HG02571 (cell line): ENCODE measurements around the gene GALNS.
A peak's percentile ranks its signal among the peaks of the same experiment; 100 is the strongest.

ENCODE experiments used
- ATAC-seq: cut with Tn5 transposase; IDR thresholded peaks from one replicate; pipeline ENCODE4 v1.9.1; 2021; ENCODE audit warnings: mild to moderate bottlenecking, moderate library complexity; ENCODE audit not compliant: unreplicated experiment

The GALNS gene

DNA sequence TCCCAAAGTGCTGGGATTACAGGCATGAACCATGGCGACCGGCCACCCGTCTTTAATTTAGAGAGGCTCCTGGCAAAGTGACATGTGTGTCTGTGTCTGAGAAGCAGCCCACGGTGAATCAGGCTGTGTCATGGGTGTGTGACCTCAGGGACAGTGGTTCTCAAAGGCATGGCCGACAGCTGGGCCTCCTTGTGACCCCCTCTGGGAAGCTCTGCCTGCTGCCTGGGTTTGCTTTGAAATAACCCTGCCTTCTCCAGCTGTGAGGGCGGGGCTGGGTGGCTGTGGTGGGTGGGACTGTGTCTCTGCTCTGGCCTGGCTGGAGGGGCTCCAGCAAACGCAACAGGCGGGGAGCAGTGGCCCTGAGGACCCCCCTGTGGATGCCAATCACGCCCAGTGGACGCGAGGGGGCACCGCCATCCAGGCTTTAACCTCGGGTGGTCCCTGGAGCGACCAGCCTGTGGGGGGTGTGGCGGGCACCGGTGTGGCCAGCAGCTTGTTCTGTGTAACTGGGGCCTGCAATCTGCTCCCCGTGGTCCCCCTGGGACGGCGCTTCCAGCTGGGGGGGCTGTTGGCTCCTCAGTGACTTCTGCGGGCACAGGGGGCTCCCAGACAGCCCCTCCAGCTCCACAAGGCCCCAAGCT is 36.2 kb downstream of the GALNS start:
- ATAC-seq, result no peak

- ATAC-seq, result no peak
Measured at GRCh38 chr16:88819126-88819525, 37.6 kb downstream of the GALNS start.

- ATAC-seq, result no peak
Measured at GRCh38 chr16:88818575-88818874, 38.2 kb downstream of the GALNS start.

- ATAC-seq, result no peak
Measured at GRCh38 chr16:88817785-88818574, 38.8 kb downstream of the GALNS start.

DNA sequence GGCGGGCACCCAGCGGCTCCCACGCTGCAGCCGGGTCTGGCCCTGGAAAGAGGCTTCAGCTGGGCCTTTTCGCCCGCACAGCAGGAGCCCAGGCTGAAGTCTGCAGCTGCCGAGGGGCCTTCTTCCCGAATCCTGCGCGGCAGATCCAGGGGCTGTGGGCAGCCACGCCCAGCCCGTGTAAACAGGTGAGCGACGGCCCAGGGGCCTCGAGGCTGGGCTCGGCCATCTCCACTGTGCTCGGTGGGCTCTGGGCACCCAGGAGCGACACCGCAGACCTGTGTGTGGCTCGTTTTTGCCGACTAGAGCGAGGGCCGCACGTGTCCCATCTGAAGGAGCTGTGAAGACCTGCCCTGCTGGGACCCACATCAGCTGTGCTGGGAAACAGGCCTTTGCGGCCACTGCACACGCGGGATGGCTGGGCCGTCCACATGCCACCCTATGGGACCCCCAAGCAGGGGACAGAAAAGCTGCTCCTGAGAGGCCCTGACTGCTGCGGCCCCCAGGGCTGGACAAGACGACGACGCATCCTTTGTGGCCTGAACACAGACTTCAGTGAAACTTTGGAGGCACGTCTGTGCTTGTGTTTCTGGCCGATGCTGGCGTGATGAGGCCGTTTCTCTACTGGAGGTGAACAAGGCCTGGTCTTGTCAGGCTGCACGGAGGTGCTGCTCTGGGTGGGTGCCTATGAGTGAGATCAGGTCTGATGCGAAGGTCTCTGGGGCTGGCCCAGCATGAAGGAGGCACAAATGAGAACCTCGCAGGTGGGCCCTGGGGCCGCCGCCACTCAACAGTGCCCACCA is 39.8 kb downstream of the GALNS start:
- ATAC-seq, result no peak

- ATAC-seq, result no peak
Measured at GRCh38 chr16:88815901-88816589, 40.7 kb downstream of the GALNS start.

DNA sequence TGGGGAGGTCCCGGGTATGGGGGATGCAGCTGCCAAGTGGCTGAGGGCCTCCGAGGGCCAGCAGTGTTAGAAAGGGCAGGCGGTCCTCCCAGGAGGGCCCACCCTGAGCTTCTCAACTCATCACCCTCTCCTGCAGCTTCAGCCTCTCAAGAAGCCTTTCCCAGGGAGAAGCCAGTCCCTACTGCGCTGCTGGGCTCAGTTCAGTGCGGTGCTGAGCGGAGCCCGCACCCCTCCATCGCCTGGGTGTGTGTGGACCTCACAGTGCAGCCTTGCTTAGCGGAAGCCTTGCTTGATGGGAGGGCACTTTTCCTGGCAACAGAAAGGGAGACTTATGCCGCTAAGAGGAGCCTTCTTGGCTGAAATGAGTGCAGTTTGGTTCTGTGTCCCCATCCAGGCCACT is 41.5 kb downstream of the GALNS start:
- ATAC-seq, result no peak

- ATAC-seq, result no peak
Measured at GRCh38 chr16:88814144-88814502, 42.6 kb downstream of the GALNS start.

DNA sequence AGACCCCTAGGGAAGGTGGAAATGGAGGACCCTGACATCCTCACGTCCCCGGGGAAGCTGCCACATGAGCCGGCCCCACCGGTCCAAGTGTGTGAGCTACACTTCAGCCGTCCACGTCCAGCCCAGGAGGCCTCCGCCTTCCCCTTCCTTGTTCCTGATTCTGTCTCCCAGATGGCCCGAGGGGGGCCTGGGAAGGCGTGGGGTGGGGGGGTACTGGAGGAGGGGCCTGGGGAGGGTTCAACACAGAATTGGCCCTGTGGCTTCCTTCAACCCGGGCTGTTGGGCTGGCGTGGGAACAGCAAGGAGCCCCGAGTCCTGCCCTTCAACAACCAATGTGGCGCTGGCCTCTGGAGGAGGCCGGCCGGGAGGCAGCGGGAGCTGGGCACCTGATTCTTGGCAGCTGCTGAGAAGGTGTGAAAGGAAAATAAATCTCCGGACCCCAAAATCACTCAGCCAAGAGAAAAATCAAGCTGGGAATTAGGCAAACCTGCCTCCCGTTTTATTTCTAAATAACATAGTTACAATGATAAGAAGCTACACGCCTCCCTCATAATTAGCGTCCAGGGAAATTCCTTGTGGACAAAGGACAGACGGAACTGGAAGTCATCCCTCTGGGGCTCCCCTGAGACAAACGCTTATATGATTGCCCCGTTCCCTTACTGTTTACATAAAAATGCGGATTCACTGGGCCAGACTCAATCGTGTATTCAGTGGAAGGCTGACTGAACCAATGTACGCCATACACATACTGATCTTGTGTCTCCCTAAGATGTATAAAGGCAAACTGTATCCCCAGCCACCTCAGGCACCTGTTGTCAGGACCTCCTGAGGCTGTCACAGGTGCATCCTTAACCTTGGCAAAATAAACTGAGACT is 43.2 kb downstream of the GALNS start:
- no peak for ATAC-seq

- ATAC-seq, result no peak
Measured at GRCh38 chr16:88812513-88813268, 44.1 kb downstream of the GALNS start.

- peak; percentile 53 for ATAC-seq
Measured at GRCh38 chr16:88811769-88812512, 44.8 kb downstream of the GALNS start, which contains the start of gene APRT. Gene APRT, minus strand, starts transcription at chr16:88811928. Its CDS starts 29 bp downstream, at chr16:88811899.

DNA sequence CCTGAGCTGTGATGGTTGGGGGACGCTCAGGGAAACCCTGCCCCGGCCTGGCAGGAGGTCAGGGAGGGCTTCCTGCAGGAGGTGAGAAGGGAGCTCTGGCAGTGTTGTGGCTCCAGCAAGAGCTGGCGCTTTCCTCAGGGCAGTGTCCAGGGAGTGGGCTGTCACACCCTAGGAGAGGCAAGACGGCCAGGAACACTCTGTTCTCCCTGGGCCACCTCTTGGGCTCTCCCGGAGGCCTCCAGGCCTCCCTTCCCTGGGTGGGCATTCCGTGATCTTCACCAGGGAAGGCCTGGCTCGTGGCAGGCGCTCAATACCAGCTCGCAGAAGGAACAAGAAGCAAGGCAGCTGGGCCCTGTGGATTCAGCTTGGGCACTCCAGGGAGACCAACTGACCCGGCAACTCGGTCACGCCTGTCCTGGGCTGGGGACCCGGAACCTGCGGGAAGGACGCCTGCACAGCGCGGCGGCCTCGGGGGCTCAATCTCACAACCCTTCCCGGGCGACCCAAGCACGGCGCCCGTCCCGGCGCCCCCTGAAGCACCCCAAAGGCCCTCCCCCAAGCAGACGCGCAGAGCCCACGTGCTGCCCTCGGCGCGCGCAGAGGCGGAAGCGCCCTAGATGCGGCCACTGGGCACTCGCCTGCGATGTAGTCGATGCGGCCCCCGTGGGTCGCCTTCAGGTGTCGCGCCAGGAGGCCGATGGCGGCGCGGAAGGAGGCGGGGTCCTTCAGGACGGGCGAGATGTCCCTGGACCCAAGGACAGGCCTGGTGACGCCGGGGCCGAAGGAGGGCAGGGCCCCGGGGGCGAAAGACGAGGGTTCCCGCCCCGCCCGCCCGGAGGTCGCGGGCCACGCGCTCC is 45.6 kb downstream of the GALNS start:
- peak; percentile 41 for ATAC-seq

DNA sequence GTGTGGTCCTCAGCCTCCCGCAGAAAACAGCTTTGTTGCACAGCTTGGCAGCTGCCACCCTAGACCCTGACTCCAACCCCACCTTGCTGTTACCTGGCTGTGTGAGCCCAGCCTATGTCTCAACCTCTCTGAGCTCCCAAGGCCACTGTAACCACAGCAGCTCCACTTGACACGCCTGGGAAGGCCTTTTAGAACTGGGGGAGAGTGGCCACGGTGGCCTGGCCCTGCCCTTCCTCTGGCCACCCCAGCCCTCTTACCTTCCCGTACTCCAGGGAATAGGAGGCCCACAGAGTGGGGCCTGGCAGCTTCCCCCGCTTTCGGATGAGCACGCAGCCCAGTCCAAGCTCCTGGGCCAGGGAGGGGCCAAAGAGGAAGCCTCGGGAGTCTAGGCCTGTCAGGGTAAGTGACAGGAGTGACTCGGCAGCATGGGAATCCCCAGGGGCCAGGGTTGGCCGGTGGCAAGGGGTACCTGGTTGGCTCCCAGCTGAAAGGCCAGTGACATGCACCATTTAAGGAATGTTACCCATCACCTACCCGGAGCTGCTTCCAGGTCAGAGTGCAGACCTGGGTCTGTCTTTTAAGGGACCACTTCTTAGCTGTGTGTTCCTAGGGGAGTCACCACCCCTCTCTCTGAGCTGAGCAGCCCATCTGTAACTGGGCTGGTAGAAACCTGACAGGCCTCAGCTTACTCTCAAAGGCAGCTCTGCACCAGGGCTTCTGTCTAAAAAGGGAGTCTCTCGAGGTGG is 46.4 kb downstream of the GALNS start:
- no peak for ATAC-seq

- no peak for ATAC-seq
Measured at GRCh38 chr16:88809676-88810165, 47.0 kb downstream of the GALNS start.

- no peak for ATAC-seq
Measured at GRCh38 chr16:88809068-88809675, 47.6 kb downstream of the GALNS start.

DNA sequence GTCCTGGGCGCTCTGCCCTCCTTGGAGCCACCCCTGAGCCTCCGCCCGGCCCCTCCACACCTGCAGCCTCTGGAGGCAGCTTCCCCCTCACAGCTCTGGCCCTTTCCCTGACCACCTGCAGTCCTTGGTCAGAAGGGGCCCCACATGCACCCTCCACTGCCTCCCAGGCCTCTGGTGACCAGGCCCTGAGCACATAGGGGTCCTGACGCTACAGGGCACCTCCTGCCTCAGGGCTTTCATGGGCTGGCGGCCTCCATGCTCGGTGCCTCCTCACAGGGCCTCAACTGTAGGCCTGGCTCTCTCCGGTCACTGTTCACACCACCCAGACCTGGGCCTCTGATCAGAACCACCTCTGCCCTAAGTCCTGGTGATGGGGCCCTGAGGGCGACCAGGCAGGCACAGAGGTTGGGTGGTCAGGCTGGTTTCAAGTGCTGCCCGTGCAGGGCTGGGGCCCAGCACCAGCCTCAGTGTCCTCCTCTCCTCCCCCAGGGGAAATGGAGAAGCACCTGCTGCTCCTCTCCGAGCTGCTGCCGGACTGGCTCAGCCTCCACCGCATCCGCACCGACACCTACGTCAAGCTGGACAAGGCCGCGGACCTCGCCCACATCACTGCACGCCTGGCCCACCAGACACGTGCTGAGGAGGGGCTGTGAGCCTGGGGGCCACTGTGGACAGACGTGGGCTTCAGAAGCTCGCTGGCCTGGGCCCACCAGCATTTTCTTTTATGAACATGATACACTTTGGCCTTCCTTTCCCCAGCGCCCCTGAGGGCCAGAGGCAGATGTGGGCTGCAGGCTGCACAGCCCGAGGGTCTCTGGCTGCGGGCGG is 48.9 kb downstream of the GALNS start:
- ATAC-seq, result no peak
